Suprapubic skin (tissue), 4 donors: ENCODE data around the gene RUVBL2. TPM values are rescaled to one million over a fixed set of nuclear protein-coding genes. Genes with fewer than 3 reads are reported as not detected.

Experiments used
- DNase-seq, 2 donors: peaks; one replicate each; pipeline ENCODE4 v3.0.0-alpha.2; 2019; ENCODE audit warnings: low spot score in 2 of 2
- H3K27ac ChIP-seq: fragments of 200-600 bp; sonication (generic); one replicate; pipeline ENCODE4 v1.5.1; 2019
- H3K27me3 ChIP-seq: fragments of 200-600 bp; sonication (generic); one replicate; pipeline ENCODE4 v1.5.1; 2019
- H3K36me3 ChIP-seq: fragments of 200-600 bp; sonication (generic); one replicate; pipeline ENCODE4 v1.5.1; 2019
- H3K4me1 ChIP-seq: fragments of 200-600 bp; sonication (generic); one replicate; pipeline ENCODE4 v1.5.1; 2019
- H3K4me3 ChIP-seq: fragments of 200-600 bp; sonication (generic); one replicate; pipeline ENCODE4 v1.5.1; 2019; ENCODE audit warnings: mild to moderate bottlenecking
- H3K9me3 ChIP-seq: fragments of 200-600 bp; sonication (generic); one replicate; pipeline ENCODE4 v1.5.1; 2019
- CTCF ChIP-seq, 2 donors: fragments of 200-600 bp in 1 of 2; fragments of 450-650 bp in 1 of 2; sonication (generic) in 1 of 2; IDR thresholded peaks; one replicate each; pipeline ENCODE4 v1.5.1; 2016 to 2019; ENCODE audit warnings: antibody characterized with exemption in 2 of 2, mild to moderate bottlenecking in 1 of 2, moderate library complexity in 1 of 2
- EP300 ChIP-seq: sonication (generic); formaldehyde crosslinking; IDR thresholded peaks from one replicate; pipeline ENCODE4 v1.6.1; 2017; ENCODE audit warnings: antibody characterized with exemption
- POLR2A ChIP-seq, 2 donors: fragments of 450-650 bp; IDR thresholded peaks; one replicate each; pipeline ENCODE4 v1.6.1; 2017; ENCODE audit warnings: antibody characterized with exemption in 2 of 2, mild to moderate bottlenecking in 2 of 2, moderate library complexity in 2 of 2
- POLR2AphosphoS5 ChIP-seq, 3 donors: sonication (generic); formaldehyde crosslinking; IDR thresholded peaks; one replicate each; pipeline ENCODE4 v1.6.1; 2017; ENCODE audit warnings: antibody characterized with exemption in 3 of 3
- WGBS: methylation state at CpG from one replicate; pipeline ENCODE4 v1.1.5; 2018; 5-methylcytosine and 5-hydroxymethylcytosine counted together
- total RNA-seq, 4 donors: library from RNA; depleted of rRNA; stranded (reverse); fragments of >200 nt; gene quantifications; one replicate each; pipeline ENCODE4 v1.1.0, GENCODE V29; 2016

RUVBL2 gene
- total RNA-seq, 4 donors from 2014 or later: 37.3 to 70.3 (median 68.8) TPM

GRCh38 chr19:48962029-48962848 lies 31.4 kb upstream of the RUVBL2 start:
- Histone ChIP-seq H3K9me3 (no peaks in the 10 kb centered on the region), H3K27me3 (no peaks in the 10 kb centered on the region), H3K27ac (peak overlapping the region; percentile 47), H3K4me1 (peaks cover 39% of the 10 kb centered on the region), H3K36me3 (peaks cover 11% of the 10 kb centered on the region), H3K4me3 (no peak overlapping the region)
- TF ChIP-seq CTCF (IDR thresholded peaks at IDR 0.05) (no peak), POLR2AphosphoS5 (IDR thresholded peaks at IDR 0.05) (no peak), EP300 (no peak), POLR2A (IDR thresholded peaks at IDR 0.05) (no peak)
- DNase-seq: no peak
- WGBS: 68% methylated on average over 22 of the region's 22 CpGs

- WGBS: 69% methylated on average over 7 of the region's 7 CpGs
- no peak overlapping the region for H3K4me3 ChIP-seq
- DNase-seq: no peak
- no peaks in the 10 kb centered on the region for H3K9me3 ChIP-seq
- H3K4me1 ChIP-seq: peaks cover 43% of the 10 kb centered on the region
- TF ChIP-seq POLR2AphosphoS5 (IDR thresholded peaks at IDR 0.05) (no peak), CTCF (IDR thresholded peaks at IDR 0.05) (no peak), EP300 (no peak), POLR2A (IDR thresholded peaks at IDR 0.05) (no peak)
- peaks cover 11% of the 10 kb centered on the region for H3K36me3 ChIP-seq
- no peaks in the 10 kb centered on the region for H3K27me3 ChIP-seq
- peak overlapping the region; percentile 89 for H3K27ac ChIP-seq
Observed at GRCh38 chr19:48962849-48963165, 30.9 kb upstream of the RUVBL2 start.

GRCh38 chr19:48963371-48964204 lies 30.1 kb upstream of the RUVBL2 start:
- Histone ChIP-seq H3K9me3 (no peaks in the 10 kb centered on the region), H3K27ac (peak overlapping the region; percentile 89), H3K4me3 (peak overlapping the region; percentile 69), H3K36me3 (peaks cover 17% of the 10 kb centered on the region), H3K27me3 (no peaks in the 10 kb centered on the region), H3K4me1 (peaks cover 51% of the 10 kb centered on the region)
- no peak for TF ChIP-seq EP300
- TF ChIP-seq POLR2A (IDR thresholded peaks at IDR 0.05): peak in 1 of 2 donors; percentile 7
- DNase-seq: peak in 1 of 2 donors; percentile 86
- 18% methylated on average over 10 of the region's 28 CpGs for WGBS

GRCh38 chr19:48964205-48965039 lies 29.3 kb upstream of the RUVBL2 start:
- H3K27me3 ChIP-seq: no peaks in the 10 kb centered on the region
- TF ChIP-seq EP300 (no peak), CTCF (IDR thresholded peaks at IDR 0.05) (no peak), POLR2A (IDR thresholded peaks at IDR 0.05) (no peak), POLR2AphosphoS5 (IDR thresholded peaks at IDR 0.05) (no peak)
- 10% methylated on average over 18 of the region's 19 CpGs for WGBS
- H3K4me1 ChIP-seq: peaks cover 52% of the 10 kb centered on the region
- H3K36me3 ChIP-seq: peaks cover 26% of the 10 kb centered on the region
- peak overlapping the region; percentile 89 for H3K27ac ChIP-seq
- DNase-seq: no peak
- H3K9me3 ChIP-seq: no peaks in the 10 kb centered on the region
- H3K4me3 ChIP-seq: peak overlapping the region; percentile 69

- H3K36me3 ChIP-seq: peaks cover 34% of the 10 kb centered on the region
- peak; percentile 98 for DNase-seq
- H3K4me3 ChIP-seq: peak within 1 kb of the TSS; percentile 69
- under 1% methylated on average over 25 of the region's 52 CpGs for WGBS
- peaks cover 52% of the 10 kb centered on the region for H3K4me1 ChIP-seq
- H3K9me3 ChIP-seq: no peaks in the 10 kb centered on the region
- TF ChIP-seq CTCF (IDR thresholded peaks at IDR 0.05): no peak
- no peak for TF ChIP-seq EP300
- peak; percentile 97 to 100 for TF ChIP-seq POLR2A (IDR thresholded peaks at IDR 0.05)
- TF ChIP-seq POLR2AphosphoS5 (IDR thresholded peaks at IDR 0.05): peak; percentile 99
- H3K27me3 ChIP-seq: no peaks in the 10 kb centered on the region
- peak within 1 kb of the TSS; percentile 89 for H3K27ac ChIP-seq
Observed at GRCh38 chr19:48965040-48965805, 28.5 kb upstream of the RUVBL2 start, which contains the start of gene FTL. Gene FTL, plus strand, starts transcription at chr19:48965309. Its CDS starts 199 bp downstream, at chr19:48965508.
